Ammon's horn (tissue), 1 donor: ENCODE results near the gene TP53TG5.
"Not testable (repeated sequence)": the region's sequence is repeated elsewhere in the genome, so short reads cannot be mapped to it uniquely, and the experiment has no call there.

Experiments
- DNase-seq: peaks from one replicate; pipeline ENCODE4 v3.0.0-alpha.2; 2016; ENCODE audit warnings: low spot score

The TP53TG5 gene

DNA sequence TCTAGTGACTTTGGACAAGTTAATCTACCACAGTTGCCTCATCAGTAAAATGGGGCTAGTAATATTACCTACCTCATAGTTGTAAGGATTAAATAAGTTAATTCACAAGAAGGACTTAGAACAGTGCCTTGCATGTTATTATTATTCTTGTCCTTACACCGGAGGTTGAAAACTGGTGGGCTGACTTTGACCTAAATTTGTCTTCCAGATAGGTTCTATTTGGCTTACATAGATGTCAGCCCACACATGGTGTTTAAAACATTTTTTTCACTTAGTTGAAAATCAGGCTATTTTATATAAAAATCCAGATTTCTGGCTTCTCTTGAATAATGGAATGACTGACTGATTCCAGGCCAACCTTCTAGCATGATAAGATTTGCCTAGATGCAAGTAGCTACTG lies 11.9 kb downstream of the TP53TG5 start:
- DNase-seq: no peak

- DNase-seq: no peak
Observed at GRCh38 chr20:45365444-45365970, 12.6 kb downstream of the TP53TG5 start.

DNA sequence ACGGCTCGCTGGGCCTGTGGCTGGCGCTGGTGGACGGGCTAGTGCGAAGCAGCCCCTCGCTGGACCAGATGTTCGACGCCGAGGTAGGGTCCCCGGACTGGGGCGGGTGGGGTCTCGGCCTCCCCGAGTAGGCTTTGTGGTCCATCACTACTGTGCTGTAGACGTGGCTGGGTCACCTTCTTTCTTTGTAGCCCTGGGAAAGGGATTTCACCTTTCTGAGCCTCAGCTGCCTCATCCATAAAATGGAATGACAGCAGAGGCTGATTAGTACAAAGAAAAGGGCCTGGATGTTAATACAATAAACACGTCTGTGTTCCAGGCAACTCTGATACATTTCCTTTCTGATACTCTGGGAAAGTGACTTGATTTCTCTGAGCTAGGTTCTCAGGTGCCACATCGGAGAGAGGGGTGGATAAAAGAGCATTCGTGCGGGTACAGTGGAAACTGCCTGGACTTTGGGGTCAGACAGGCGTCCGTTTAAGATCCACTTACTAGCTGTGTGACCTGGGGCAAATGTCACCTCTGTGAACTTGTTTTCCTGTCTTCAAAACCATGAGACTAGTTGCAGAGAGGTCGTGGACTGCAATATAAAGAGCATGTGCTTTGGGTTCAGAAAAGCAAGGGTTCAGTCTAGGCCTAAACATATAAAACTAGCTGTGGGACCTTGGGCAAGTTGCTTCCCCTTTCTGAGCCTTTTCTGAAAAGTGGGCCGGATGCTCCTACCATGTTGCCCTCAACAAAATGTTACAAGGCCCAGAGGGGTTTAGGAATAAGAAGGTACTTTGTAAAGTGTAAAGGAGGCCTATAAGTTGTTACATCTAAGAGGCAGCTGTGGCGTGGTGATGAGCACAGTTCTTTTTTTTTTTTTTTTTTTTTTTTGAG lies 14.3 kb downstream of the TP53TG5 start:
- no peak for DNase-seq

GRCh38 chr20:45362804-45363610 lies 15.1 kb downstream of the TP53TG5 start, which contains the start of gene SYS1:
SYS1 (plus strand) TSS chr20:45363156; CDS start chr20:45363532, 376 bp downstream.
- peak; percentile 98 for DNase-seq

GRCh38 chr20:45361793-45362192 lies 16.3 kb downstream of the TP53TG5 start:
- DNase-seq: no peak

- DNase-seq: no peak
Observed at GRCh38 chr20:45359406-45360148, 18.5 kb downstream of the TP53TG5 start.

- DNase-seq: no peak
Observed at GRCh38 chr20:45359069-45359405, 19.1 kb downstream of the TP53TG5 start.

- DNase-seq: peak; percentile 72
Observed at GRCh38 chr20:45358282-45359068, 19.6 kb downstream of the TP53TG5 start.

GRCh38 chr20:45355209-45356084 lies 22.7 kb downstream of the TP53TG5 start:
- DNase-seq: no peak

DNA sequence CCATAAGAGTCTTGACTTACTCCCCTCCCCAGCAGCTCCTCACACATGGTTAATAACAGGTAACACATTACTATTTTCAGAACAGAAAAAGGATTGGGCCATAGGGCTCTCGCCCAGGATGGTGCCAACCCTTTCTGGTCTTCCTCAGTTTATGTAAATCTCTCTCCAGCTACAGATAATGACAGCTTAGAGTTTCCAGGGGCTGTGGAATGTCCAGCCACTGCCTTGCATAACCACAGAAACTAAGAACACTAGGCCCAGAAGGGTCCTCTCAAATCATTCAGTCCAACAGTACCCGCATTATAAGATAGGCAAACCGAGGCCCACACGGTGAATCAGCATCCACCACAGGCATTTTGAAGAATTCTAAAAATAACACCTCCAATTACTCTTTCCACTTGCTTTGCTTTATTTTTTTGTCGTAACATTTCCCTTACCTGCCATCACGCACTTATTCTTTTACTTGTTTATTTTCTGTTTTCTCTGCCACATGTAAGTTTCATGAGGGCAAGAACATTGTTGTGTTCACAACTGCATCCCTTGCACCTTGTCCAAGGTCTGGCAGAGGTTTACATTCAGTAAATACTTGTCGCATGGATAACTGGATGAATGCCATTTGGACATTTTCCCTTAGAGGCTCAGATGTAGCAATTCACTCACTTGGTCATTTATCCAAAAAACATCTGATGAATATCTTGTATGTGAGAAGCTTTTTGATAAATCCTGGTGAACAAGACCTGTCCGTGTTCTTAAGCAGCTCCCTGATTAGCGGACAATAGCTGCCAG lies 23.5 kb downstream of the TP53TG5 start:
- DNase-seq: no peak

GRCh38 chr20:45353746-45354145 lies 24.4 kb downstream of the TP53TG5 start:
- no peak for DNase-seq

DNA sequence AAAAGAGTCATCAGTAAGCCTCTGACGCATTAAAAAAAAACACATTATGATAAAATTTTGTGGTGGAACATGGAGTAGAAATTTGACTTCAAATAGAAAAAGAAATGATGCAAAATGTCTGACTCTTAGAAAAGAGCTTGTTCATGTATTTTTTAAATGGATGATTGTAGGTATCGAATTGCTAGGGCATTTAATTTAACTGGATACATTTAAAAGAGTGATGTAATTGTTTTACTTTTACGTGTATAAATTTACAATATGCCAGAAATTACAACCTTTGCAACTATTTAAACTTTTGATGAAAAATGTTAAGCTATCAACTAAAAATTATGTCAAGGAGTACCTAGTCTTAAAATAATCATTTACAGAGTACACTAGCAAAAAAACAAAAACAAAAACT lies 25.4 kb downstream of the TP53TG5 start:
- DNase-seq: no peak

DNA sequence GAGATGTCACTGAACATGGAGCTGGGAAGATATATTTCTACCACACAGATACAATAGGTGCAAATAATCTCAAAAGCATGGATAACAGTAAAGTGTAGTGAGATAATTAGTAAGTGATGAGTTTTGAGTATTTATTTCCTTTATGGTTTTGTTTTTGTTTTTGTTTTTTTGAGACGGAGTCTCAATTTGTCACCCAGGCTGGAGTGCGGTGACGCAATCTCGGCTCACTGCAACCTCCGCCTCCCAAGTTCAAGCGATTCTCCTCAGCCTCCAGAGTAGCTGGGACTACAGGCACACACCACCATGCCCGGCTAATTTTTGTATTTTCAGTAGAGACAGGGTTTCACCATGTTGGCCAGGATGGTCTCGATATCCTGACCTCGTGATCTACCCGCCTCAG lies 27.3 kb downstream of the TP53TG5 start:
- DNase-seq: not testable (repeated sequence)

DNA sequence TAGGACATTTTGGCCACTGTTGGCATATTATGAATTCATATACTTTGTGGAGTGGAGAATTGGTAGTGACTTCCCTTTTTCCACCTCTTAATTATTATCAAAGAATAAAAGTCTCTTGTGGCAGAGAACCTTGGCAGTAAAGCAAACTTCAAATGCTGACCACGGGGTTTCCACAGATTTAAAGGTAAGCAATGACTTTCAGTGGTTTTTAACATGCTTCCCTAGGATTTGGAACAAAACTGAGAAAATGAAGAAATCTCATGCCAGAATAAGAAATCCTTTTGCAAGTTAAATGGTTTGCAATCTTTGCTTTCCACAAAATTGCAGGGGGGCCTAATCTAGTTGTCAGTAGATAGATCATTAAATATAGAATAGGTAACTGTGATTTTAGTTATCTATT lies 27.9 kb downstream of the TP53TG5 start:
- DNase-seq: no peak

- DNase-seq: peak; percentile 51
Observed at GRCh38 chr20:45347936-45348778, 30.0 kb downstream of the TP53TG5 start, which contains the start of gene SDC4. SDC4 (minus strand) TSS chr20:45348424; CDS start chr20:45348384, 40 bp downstream.

GRCh38 chr20:45347297-45347935 lies 30.7 kb downstream of the TP53TG5 start:
- no peak for DNase-seq

DNA sequence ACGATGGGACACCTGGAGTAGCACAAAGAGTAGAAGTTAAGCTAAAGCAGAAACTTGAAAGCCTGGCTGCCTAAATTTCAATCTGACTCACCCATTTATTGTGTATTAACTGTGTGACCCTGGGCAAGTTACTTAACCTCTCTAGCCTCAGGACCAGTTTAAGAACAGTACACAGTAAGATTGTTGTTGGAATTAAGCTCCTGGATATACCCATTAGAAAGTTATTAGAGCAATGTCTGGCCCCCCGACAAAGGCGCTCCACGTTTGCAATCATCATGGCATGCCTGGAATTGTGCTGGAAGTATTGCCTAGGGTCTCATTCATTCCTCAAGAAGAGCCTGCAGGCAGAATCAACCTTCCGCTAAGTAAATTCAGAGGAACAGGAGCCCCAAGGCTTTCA lies 31.3 kb downstream of the TP53TG5 start:
- no peak for DNase-seq

DNA sequence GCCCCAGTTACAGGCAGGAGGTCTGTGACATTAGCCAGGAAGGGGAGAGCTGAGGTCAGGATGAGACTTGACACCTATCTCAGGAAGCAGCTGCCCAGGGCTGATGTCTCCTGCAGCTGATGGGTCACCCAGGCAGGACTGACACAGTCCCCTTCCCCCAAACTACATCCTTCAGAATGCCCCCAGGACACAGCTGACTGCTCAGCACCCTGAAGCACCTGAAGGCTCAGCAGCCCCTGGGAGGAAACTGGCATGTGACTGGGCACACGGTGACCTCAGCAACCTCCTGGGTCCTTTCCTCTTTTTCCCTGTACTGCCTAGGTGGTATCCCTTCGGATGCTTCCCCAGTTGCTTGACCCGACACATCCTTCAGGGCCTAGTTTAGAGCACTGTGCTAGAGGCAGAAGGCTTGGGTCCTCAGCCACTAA lies 31.8 kb downstream of the TP53TG5 start:
- no peak for DNase-seq
